CD1c-positive myeloid dendritic cell (primary cell): Measurements from ENCODE around the gene ZNF775.

Source experiments
- DNase-seq: peaks from one replicate; pipeline ENCODE4 v3.0.0-alpha.2; 2016; ENCODE audit errors: extremely low spot score

ZNF775 gene

DNA sequence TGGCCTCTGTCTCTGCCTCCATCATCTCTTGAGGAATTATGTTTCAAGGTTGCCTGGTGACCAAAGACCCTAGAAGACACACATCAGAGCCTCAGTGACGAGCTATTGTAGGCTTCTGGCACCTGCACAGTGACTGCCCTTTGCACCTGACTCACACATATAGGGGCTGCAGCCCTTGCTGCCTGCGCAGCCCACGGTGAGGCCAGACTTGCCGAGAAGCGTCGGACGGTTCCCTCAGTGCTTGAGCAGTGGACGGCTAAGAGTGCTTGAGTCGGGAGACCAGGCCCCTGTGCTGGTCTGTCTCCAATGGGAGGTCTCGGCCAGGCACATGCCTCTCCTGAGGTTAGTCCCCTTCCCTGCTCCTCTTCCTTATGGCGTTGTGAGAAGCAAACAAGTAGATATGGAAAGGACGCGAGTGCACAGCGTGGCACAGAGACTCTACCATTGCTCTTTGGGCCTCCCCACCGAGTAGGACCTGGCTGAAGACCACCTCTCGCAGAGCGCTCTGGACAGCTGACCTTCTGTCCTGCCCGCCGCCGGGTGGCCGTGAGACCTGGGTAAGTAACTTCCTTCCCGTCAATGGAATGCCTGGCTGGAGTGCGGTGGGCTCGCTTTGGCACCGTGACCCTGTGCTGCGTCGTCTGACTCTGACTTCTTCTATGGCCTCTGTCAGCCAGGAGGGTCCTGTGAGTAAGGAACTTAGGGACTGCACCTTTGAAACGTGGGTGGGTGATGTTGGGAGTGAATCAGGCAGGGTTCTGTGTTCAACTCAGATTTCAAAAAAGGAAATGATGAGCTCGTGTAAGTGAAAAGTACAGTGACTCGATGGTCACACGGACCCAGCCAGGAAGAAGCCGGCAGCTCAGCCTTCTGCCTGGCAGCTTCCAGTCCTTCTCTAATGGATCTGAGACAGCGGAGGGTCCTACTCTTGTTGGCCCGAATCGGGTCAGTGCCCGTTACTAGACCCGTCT, 33.7 kb downstream of the ZNF775 start:
- DNase-seq: no peak

DNA sequence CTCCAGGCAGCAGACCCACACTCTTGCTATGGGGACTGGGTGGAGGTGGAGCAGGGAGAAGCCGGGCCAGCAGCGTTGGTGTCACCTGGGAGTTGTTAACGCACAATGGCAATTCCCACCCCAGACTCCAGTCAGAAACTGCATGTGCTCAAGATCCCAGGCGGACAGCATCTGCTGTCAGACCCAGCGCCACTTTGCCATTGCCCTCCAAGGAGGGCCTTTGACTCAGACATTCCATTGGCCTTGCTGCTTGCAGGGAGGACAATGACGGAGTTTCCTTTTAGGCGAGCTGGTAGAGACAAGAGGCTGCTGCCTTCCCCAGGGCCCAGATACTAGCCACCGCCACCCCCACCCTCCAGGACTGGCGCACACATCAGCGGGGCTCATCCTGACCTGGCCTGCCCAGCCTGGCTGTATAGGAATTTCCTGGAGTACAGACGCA, 34.5 kb downstream of the ZNF775 start:
- no peak for DNase-seq

GRCh38 chr7:150415161-150416153, 36.3 kb downstream of the ZNF775 start:
- no peak for DNase-seq

- DNase-seq: no peak
These were observed 38.1 kb downstream of the ZNF775 start for GRCh38 chr7:150417239-150417638.

DNA sequence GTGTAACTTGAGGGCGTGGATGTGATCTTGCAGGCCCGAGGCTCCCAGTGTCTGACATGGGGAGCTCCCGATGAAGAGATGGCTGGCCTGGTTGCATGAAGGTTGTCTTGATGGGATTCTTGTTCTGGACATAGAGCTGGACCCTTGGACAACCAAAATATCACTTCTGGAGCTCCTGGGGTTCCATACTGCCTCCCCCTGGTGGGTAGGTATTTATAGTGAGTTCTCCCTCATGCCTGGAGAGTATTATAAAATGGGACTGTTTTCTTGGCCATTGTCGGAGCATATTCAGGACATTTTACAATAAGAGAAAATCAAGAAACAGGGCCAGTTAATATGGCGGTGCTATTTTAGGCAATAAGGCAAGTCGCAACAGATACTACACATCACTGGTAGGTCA, 38.7 kb downstream of the ZNF775 start:
- no peak for DNase-seq

GRCh38 chr7:150420242-150420641, 41.1 kb downstream of the ZNF775 start:
- DNase-seq: no peak

GRCh38 chr7:150420987-150421674, 42.0 kb downstream of the ZNF775 start:
- peak; percentile 84 for DNase-seq

DNA sequence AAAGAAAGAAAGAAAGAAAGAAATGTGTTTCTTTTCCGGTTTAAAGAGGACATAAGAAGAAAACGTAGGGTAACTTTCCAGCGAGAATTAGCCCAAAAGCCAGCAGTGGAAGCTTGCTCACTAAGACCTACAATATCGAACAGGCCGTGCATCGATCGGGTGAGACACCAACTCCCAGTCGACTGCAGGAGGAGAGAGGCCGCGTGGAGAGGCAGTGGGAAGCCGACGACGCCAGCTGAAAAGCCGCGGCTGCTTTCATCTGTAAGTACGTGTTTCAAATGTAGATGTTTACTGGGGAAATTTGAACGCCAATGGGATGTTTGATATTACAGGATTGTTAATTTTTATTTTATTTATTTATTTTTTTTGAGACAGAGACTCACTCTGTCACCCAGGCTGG, 42.7 kb downstream of the ZNF775 start:
- no peak for DNase-seq

DNA sequence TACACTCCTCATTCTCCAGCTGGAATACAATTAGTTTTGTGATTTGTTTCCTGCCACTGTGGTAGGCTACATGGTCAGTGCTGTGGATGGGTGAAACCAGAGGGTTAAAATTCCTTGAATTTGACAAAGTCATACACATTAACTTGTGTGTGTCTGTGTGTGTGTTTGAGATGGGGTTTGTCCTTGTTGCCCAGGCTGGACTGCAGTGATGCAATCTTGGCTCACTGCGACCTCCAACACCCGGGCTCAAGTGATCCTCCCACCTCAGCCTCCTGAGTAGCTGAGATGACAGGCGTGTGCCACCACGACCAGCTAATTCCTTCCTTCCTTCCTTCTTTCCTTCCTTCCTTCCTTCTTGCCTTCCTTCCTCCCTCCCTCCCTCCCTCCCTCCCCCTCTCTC, 46.5 kb downstream of the ZNF775 start:
- DNase-seq: no peak

GRCh38 chr7:150428671-150429451, 49.7 kb downstream of the ZNF775 start:
- peak; percentile 61 for DNase-seq

DNA sequence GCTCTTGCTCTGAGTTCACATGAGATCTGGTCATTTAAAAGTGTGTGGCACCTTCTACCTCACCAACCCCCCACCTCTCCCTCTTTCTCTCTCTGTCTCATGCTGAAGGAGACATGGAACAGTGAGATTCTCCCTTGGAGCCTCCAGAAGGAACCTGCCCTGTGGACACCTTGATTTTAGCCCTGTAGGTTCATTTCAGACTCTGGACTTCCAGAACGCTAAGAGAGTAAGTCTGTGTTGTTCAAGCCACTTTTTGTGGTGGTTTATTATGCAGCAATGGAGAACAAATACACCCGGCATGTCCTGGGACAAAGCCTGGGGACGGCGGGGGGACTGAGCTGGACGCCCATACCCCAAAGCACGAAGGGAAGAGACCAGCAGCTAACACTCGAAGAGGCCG, 50.6 kb downstream of the ZNF775 start:
- no peak for DNase-seq

- DNase-seq: no peak
These were observed 51.4 kb downstream of the ZNF775 start for GRCh38 chr7:150430465-150431085.

DNA sequence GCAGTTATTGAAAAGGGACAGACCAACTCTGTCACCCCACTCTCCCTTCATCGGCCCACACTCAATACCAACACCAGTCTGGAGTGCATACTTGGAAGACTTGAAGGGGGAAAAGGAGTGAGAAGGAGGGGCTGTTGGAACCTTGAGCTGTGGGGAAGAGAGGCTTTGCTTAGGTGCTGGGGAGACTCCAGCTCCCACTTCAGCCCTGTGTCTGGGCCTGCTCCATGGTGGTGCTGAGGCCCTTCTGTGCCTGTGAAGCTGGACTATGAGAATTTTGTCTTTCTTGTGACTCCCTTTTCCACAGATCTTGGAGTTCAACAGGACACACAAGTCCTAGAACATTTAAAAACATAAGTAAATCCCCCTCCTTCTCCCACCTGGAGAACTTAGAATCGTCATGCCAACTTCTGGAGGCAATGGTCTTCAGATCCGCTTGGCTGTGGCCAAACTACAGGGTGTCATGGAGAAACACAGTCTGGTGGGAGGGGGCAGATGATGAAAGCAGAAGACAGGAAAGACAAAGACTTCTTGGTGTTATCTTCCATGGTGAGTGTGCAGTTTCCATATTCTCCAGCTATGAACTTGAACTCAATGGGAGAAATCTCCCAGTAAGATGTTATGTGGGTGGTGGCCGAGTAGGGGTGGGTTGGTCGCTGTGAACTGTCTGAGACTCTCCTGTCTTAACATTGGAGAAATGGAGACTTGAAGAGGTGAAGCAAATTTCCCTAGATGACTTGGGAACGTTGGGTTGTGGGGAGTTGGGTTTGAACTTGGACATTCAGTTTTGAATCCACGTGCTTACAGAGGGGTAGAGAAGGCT, 52.9 kb downstream of the ZNF775 start:
- DNase-seq: no peak

DNA sequence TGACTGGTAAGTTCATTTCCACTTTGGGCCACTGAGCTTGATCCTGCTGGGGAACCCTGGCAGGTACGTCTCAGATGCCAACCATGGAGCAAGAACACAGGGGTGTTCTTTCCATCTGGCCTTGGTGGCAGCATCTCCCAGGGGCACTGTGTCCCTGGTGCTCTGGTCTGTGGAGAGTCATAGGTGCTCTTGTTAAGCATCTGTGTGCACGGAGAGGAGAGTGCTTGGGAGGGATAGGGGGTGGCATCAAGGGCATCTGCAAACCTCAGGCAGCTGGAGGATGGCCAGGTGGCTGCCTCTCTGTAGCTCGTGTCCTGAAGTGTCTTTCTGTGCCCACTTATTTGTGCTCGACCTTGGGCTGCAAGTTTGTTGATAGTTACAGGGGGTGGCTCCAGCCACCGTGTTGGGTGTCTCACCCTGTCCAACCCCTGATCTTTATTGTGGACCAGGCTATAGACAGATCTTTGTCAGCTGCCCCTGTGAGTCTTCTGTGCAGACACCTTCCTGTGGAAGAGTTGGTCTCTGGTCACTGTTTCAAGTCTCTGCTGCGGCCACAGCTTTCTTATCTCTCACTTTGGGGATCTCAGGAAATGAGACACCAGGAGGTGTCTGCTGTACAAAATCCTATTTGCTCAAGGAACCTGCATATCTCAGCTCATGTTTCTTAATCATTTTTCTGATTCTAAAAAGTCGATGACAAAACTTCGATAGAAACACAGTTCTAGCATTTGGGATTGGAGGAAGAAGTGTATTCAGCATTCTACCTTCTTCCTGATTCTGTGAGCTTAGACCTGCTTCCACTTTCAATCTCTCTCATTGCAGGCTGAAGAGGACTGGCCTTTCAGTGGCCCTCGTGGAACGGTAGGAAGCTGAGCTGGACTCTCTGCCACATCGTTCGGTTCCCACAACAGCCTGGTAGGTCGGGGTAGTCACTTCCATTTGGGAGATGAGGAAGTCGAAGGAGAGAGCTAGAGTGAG, 54.1 kb downstream of the ZNF775 start:
- DNase-seq: peak; percentile 87

DNA sequence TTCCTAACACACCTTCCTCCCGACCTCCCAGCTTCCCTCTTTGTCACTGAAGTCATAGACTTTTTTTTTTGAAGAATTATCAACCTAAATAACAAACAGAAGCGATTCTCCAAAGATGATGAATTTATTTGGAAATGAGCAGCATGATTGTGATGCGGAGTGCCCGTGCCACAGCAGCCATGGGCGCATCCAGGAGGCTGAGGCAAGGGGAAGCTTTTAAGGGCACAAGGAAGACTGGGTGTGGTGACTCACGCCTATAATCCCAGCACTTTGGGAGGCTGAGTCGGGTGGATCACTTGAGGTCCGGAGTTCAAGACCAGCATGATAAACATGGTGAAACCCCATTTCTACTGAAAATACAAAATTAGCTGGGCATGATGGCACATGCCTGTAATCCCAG, 55.1 kb downstream of the ZNF775 start:
- DNase-seq: no peak

DNA sequence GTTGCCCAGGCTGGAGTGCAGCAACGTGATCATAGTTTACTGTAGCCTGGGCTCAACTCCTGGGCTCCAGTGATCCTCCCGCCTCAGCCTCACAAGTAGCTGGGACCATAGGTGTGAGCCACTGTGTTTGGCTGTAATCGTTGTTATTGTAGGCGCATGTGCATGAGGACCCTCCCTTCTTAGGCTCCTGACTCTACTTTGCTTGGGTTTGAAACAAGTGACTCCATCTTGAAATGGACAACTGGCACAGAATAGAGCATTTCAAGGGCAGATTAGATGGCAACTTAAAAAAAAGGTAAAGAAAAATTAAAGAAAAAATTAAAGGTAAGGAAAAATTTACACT, 55.9 kb downstream of the ZNF775 start:
- no peak for DNase-seq

DNA sequence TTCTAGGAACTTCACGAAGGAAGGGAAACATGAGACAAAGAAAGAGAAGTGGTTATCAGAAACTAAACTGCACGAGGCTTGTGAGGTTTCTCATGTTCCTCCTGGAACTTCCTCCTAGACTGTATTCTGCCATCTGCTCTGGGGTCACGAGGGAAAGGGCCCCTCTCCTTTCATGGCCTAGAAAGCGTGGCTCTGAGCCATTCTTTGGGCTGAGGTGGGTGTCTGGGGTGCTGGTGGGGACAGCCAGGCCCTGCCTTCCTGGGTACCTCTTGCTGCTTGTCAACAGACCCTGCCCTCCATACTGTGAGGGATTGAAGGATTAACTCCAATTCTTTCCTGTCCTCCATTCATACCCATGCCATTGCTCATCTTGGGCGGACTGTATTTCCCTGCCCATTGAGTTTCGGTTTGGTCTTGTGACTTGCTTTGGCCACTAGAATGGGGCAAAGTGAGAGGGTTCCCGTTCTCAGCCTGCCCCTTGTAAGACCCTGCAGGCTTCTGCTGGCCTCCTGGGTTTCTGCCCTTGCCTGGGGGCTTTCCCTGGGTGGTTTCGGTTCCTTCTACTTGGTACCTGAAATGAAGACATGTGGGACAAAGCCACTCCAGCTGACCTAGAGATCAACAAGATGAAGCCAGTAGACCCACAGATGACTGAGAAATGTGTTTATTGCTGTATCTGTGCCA, 56.4 kb downstream of the ZNF775 start:
- DNase-seq: peak; percentile 86

DNA sequence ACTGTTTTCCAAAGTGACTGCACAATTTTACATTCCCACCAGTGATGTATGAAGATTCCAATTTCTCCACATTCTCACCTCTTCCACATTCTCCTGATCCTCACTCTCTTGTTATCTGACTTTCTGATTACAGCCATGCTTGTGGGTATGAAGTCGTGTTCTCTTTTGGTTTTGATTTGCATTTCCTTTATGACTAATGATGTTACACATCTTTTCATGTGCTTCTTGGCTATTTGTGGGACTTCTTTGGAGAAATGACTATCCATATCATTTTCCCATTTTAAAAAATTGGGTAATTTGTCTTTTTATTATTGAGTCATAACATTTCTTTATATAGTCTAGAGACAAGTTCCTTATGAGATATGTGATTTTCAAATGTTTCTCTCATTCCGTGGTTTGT, 60.8 kb downstream of the ZNF775 start:
- DNase-seq: peak; percentile 48
